HG02970 (cell line): ENCODE results near the gene UGT1A8.
"Not testable (repeated sequence)": the region's sequence is repeated elsewhere in the genome, so short reads cannot be mapped to it uniquely, and the experiment has no call there.

Source experiments
- ATAC-seq: cut with Tn5 transposase; IDR thresholded peaks from one replicate; pipeline ENCODE4 v1.9.1; 2021; ENCODE audit warnings: mild to moderate bottlenecking, moderate library complexity, moderate number of reproducible peaks; ENCODE audit not compliant: unreplicated experiment, low FRiP score

UGT1A8 gene

GRCh38 chr2:233638836-233639235 is 21.4 kb downstream of the UGT1A8 start:
- no peak for ATAC-seq

- no peak for ATAC-seq
These were observed 22.4 kb downstream of the UGT1A8 start for GRCh38 chr2:233639860-233640259.

- ATAC-seq: no peak
These were observed 25.7 kb downstream of the UGT1A8 start for GRCh38 chr2:233643128-233643527.

GRCh38 chr2:233646033-233646432 is 28.6 kb downstream of the UGT1A8 start:
- ATAC-seq: not testable (repeated sequence)

- ATAC-seq: no peak
These were observed 33.5 kb downstream of the UGT1A8 start for GRCh38 chr2:233650981-233651380.

GRCh38 chr2:233651430-233651829 is 34.0 kb downstream of the UGT1A8 start:
- ATAC-seq: no peak

- ATAC-seq: no peak
These were observed 37.1 kb downstream of the UGT1A8 start for GRCh38 chr2:233654501-233654900.

GRCh38 chr2:233655043-233655442 is 37.6 kb downstream of the UGT1A8 start:
- no peak for ATAC-seq

- ATAC-seq: not testable (repeated sequence)
These were observed 38.5 kb downstream of the UGT1A8 start for GRCh38 chr2:233655943-233656342.

GRCh38 chr2:233656443-233656842 is 39.0 kb downstream of the UGT1A8 start:
- no peak for ATAC-seq

- ATAC-seq: no peak
These were observed 41.2 kb downstream of the UGT1A8 start for GRCh38 chr2:233658610-233659009.

GRCh38 chr2:233663911-233664310 is 46.5 kb downstream of the UGT1A8 start:
- ATAC-seq: no peak

GRCh38 chr2:233668605-233669260 is 51.3 kb downstream of the UGT1A8 start:
- ATAC-seq: no peak

GRCh38 chr2:233671290-233672161 is 54.1 kb downstream of the UGT1A8 start, which contains the start of gene UGT1A9:
Gene UGT1A9 (plus strand): TSS chr2:233671898. CDS start chr2:233671935, 37 bp downstream.
- no peak for ATAC-seq

- no peak for ATAC-seq
These were observed 55.5 kb downstream of the UGT1A8 start for GRCh38 chr2:233672886-233673285.

GRCh38 chr2:233673896-233674295 is 56.5 kb downstream of the UGT1A8 start:
- no peak for ATAC-seq

GRCh38 chr2:233674314-233674713 is 56.9 kb downstream of the UGT1A8 start:
- ATAC-seq: no peak

- ATAC-seq: no peak
These were observed 57.6 kb downstream of the UGT1A8 start for GRCh38 chr2:233674995-233675394.

GRCh38 chr2:233676046-233676445 is 58.6 kb downstream of the UGT1A8 start:
- ATAC-seq: no peak

- ATAC-seq: no peak
These were observed 61.8 kb downstream of the UGT1A8 start for GRCh38 chr2:233679196-233679595.

- ATAC-seq: no peak
These were observed 63.1 kb downstream of the UGT1A8 start for GRCh38 chr2:233680361-233681045.
